ENCODE data around the gene OBSCN.

The OBSCN gene

DNA sequence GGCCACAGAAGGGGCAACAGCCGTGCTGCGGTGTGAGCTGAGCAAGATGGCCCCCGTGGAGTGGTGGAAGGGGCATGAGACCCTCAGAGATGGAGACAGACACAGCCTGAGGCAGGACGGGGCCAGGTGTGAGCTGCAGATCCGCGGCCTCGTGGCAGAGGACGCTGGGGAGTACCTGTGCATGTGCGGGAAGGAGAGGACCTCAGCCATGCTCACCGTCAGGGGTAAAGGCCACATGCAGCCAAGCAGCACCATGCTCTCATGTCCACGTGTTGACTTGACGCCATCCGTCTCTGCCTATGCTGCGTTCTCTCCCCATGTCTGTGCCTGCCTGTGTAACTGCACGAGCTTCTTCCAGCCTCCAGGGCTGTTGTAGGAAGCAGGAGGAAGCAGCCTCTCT is 85.5 kb downstream of the OBSCN start:
- DNase-seq: no peak

GRCh38 chr1:228293816-228294500 is 86.1 kb downstream of the OBSCN start:
- DNase-seq: no peak

DNA sequence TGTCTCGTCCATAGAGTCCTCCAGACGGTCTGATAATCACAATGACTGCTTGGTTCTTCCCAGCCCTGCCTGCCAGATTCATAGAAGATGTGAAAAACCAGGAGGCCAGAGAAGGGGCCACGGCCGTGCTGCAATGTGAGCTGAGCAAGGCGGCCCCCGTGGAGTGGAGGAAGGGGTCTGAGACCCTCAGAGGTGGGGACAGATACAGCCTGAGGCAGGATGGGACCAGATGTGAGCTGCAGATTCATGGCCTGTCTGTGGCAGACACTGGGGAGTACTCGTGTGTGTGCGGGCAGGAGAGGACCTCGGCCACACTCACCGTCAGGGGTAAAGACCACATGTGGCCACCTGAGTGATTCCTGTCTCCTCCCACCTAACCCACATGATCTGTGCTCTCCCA is 86.9 kb downstream of the OBSCN start:
- no peak for DNase-seq

- DNase-seq: no peak
These were observed 87.4 kb downstream of the OBSCN start for GRCh38 chr1:228295201-228295600.

DNA sequence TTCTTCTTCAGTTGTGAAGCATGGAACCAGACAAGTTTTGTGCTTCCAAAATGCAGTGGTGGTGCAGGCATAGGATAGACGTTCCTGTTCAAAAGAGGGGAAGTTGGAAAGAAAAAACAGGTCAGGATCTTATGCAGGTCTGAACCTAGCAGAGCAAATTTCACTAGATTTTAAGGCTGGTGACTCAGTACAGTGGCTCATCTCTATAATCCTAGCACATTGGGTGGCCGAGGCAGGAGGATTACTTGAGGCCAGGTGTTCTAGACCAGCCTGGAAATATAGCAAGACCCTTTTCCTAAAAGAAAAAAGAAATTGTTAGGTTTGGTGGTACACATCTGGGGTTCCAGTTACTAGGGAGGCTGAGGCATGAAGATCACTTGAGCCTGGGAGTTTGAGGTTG is 88.1 kb downstream of the OBSCN start:
- DNase-seq: no peak

DNA sequence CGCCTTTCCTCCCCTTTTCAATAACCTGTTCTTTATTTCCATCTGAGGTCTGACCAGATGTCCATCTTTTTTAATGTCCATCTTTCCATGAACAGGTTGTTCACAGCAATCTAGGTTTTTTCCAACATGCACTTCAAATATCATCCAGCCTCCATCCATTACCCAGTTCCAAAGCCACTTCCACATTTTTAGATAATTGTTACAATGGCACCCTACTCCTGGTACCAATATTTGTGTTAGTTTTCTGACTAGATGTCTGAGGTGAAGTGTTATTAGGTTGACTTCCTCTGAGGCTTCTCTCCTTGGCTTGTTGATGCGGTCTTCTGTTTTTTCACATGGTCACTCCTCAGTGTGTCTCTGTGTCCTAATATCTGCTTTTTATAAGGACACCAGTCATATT is 89.4 kb downstream of the OBSCN start:
- DNase-seq: no peak

- DNase-seq: no peak
These were observed 90.0 kb downstream of the OBSCN start for GRCh38 chr1:228297822-228298221.

- DNase-seq: no peak
These were observed 90.6 kb downstream of the OBSCN start for GRCh38 chr1:228298471-228298870.

DNA sequence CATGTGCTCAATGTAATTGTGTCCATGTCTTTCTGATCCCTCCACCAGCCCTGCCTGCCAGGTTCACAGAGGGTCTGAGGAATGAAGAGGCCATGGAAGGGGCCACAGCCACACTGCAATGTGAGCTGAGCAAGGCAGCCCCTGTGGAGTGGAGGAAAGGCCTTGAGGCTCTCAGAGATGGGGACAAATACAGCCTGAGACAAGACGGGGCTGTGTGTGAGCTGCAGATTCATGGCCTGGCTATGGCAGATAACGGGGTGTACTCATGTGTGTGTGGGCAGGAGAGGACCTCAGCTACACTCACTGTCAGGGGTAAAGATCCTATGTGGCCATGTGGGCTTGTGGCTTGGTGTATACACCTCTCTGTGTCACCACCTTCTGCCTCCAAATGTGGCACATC is 91.4 kb downstream of the OBSCN start:
- no peak for DNase-seq

GRCh38 chr1:228299901-228300300 is 92.1 kb downstream of the OBSCN start:
- no peak for DNase-seq

DNA sequence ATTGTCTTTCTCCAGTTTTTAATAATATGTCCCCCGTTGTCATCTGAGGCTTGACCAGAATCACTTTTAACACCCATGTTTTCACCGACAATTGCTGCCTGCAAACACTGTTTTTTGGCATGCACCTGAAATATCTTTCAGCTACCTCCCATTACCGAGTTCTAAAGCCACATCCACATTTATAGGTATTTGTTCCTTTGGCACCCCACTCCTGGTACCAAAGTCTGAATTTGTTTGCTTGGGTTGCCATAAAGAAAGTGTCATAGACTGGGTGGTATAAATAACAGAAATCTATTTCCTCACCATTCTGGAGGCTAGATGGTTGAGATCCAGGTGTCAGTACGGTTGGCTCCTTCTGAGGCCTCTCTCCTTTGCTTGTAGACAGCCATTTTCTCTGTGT is 94.2 kb downstream of the OBSCN start:
- DNase-seq: no peak

- no peak for DNase-seq
These were observed 95.8 kb downstream of the OBSCN start for GRCh38 chr1:228303596-228303995.

DNA sequence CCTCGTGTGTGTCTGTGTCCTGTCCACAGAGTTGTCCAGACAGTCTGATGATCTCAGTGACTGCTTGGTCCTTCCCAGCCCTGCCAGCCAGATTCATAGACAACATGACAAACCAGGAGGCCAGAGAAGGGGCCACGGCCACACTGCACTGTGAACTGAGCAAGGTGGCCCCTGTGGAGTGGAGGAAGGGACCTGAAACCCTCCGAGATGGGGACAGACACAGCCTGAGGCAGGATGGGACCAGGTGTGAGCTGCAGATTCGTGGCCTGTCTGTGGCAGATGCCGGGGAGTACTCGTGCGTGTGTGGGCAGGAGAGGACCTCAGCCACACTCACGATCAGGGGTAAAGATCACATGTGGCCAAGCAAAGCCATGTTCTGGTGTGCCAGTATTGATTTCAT is 96.4 kb downstream of the OBSCN start:
- DNase-seq: no peak

DNA sequence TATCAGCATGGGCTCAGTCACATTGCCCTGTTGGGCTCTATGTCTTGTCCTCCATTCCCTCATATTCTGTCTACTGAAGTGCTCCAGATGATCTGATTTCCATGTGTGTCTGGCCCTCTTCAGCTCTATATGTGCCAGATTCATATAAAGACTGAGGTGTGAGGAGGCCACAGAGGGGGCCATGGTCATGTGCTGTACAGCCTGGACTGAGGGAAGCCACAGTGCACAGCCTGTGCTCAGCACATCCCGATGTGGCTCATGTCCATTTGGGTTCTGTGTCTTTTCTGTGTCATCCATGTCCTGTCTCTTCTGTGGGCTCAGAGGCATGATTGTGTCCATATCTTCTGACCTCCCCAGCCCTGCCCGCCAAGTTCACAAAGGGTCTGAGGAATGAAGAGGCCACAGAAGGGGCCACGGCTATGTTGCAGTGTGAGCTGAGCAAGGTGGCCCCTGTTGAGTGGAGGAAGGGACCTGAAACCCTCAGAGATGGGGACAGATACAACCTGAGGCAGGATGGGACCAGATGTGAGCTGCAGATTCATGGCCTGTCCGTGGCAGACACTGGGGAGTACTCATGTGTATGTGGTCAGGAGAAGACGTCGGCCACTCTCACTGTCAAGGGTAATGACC is 97.0 kb downstream of the OBSCN start:
- no peak for DNase-seq

DNA sequence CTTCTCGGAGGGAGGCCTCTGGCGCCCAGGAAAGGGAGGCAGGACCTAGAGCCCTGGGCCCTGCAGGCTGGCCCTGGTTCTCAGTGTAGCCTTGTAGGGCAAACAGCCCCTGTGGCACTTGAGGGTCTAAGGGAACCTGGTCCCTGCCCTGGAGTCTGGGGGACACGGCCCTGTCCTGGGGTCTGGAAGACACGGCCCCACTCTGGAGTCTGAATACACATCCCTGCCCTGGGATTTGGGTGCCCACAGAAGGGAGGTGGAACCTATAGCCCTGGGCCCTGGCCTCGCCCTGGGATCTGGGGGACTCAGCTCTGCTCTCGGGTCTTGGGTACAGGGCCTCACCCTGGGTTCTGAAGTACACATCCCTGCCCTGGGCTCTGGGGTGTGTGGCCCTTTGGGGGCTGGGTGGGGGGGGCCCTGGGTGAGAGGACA is 97.9 kb downstream of the OBSCN start:
- no peak for DNase-seq

DNA sequence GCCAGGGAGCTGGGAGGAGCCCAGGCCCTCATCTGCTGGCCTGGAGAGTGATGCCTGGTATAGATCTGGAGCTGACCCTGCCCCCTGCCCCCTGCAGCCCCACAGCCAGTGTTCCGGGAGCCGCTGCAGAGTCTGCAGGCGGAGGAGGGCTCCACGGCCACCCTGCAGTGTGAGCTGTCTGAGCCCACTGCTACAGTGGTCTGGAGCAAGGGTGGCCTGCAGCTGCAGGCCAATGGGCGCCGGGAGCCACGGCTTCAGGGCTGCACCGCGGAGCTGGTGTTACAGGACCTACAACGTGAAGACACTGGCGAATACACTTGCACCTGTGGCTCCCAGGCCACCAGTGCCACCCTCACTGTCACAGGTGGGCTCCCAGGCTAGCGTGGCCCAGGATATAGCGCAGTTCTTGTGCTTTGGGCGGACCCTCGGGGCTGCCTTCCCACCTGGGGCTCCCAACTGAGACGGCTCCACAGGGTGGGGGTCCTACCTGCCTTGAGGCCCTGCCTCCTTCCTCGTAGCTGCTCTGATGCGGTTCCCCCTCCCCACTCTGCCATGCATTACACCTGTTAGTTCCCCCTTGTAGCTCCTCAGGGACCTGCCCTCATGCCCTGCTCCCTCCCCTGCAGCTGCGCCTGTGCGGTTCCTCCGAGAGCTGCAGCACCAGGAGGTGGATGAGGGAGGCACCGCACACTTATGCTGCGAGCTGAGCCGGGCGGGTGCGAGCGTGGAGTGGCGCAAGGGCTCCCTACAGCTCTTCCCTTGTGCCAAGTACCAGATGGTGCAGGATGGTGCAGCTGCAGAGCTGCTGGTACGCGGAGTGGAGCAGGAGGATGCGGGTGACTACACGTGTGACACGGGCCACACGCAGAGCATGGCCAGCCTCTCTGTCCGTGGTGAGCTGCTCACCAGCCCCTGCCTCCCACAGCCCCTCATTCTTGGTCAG is 98.7 kb downstream of the OBSCN start:
- no peak for DNase-seq

DNA sequence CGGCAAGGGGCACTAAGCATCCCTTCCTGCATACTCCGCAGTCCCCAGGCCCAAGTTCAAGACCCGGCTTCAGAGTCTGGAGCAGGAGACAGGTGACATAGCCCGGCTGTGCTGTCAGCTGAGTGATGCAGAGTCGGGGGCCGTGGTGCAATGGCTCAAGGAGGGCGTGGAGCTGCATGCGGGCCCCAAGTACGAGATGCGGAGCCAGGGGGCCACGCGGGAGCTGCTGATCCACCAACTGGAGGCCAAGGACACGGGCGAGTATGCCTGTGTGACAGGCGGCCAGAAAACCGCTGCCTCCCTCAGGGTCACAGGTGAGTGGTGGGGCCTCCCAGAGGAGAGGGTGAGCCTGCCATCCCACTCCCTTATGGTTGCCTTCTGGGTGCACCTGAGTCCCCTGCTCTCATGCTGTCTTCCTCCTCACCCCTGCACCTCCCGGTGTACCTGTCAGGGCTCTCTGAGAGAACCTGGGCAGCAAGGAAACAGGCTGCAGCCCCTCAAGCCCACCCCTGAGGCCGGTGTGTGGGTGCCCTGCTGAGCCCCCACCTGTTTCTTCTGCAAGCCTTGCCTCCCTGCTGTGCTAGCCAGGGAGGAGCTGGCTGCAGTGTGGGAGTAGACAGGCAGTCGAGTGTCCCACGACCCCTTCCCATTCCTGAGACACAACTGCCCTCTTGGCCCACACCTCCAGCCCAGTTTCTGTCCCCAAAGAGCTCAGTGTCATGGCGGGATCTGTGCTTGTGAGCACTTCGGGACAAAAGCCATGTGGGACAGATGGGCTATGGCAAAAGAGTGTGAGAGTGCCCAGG is 99.6 kb downstream of the OBSCN start:
- DNase-seq: no peak

DNA sequence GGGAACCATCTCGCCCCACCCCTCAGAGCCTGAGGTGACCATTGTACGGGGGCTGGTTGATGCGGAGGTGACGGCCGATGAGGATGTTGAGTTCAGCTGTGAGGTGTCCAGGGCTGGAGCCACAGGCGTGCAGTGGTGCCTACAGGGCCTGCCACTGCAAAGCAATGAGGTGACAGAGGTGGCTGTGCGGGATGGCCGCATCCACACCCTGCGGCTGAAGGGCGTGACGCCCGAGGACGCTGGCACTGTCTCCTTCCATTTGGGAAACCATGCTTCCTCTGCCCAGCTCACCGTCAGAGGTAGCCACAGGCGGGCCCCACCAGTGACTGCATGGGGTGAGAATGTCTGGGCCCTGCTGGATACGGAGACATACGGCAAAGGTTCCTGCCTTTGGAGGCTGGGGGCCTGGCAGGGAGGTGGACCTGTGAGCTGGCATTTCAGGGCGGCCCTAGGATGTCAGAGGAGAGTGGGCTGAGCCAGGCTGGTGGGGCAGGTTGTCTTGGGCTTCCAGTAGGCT is 100.3 kb downstream of the OBSCN start:
- no peak for DNase-seq

DNA sequence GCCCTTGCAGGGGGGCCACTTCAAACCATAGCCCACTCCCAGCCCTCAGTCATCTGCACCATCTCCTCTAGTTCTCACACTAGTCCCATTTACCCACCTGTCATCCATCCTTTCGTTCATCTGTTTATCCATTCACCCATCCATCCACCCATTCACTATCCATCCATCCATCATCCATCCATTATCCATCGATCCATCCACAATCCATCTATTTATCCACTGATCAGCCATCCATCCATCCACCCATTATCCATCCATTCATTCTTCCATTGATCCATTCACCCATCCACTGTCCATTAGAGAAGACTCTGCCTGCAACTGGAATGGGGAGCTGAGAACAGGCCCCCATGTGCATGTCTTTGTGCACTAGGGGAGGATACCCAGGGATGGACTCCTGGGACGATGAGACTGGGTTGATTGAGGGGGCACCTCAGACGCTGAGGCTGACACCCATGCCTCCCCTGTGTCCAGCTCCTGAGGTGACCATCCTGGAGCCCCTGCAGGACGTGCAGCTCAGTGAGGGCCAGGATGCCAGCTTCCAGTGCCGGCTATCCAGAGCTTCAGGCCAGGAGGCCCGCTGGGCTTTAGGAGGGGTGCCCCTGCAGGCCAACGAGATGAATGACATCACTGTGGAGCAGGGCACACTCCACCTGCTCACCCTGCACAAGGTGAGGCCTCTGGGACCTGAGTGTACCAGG is 100.9 kb downstream of the OBSCN start:
- no peak for DNase-seq

DNA sequence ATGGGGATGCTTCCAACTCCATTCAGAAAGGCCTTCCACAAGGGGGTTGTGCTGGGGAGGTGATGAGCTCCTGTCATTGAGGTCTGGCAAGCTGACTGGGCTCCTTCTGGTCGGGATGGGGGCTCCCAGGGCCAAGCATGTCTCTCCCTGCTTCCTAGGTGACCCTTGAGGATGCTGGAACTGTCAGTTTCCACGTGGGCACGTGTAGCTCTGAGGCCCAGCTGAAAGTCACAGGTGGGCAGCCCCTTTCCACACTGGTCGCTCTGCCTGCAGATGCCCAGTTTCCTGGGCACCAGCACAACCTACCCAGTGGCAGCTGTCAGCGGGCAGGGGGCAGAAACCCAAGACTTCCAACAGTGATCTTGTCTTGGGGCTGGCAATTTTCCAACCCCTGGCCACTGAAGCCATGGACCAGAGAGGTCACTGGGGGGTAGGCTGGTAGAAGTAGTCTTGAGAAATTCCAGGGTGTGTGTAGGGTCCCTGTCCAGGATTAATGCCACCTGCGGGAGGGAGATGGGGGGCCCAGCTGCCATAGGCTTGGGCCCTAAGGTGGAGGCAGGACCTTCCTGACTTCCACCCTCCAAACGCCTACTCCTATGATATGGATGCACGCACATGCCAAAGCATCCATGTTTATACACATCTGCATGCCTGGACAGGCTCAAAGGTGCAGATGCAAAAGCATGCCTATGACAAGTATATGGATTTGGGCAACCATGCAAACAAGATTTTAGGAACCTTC is 101.7 kb downstream of the OBSCN start:
- no peak for DNase-seq

GRCh38 chr1:228310162-228310792 is 102.4 kb downstream of the OBSCN start:
- DNase-seq: no peak

All from activated effector memory CD4-positive, alpha-beta T cell treated with Interleukin-2 at 50 U/mL for 16 hours (primary cell).